Measurements from ENCODE around the gene MTUS2. TPM values are rescaled to one million over a fixed set of nuclear protein-coding genes. Genes with fewer than 3 reads are reported as not detected.

MTUS2 gene
- total RNA-seq, 1 donor from 2014 or later: 0.90 TPM

GRCh38 chr13:29260684-29261083 lies 440.5 kb downstream of the MTUS2 start:
- H3K4me1 Mint-ChIP-seq (ENCODE audit: unreplicated experiment): no peaks in the 10 kb centered on the region
- H3K9me3 Mint-ChIP-seq (ENCODE audit: unreplicated experiment): no peaks in the 10 kb centered on the region

GRCh38 chr13:29266261-29266660 lies 446.1 kb downstream of the MTUS2 start:
- no peak overlapping the region for H3K27ac Mint-ChIP-seq (ENCODE audit: unreplicated experiment)
- H3K4me3 Mint-ChIP-seq (ENCODE audit: unreplicated experiment): no peak overlapping the region
- H3K36me3 Mint-ChIP-seq (ENCODE audit: low read depth, unreplicated experiment): no peaks in the 10 kb centered on the region

More at GRCh38 chr13:29260684-29261083, 440.5 kb downstream of the MTUS2 start:
- no peak for TF ChIP-seq CTCF (IDR thresholded peaks at IDR 0.05; ENCODE audit: unreplicated experiment)
- Mint-ChIP-seq H3K36me3 (ENCODE audit: low read depth, unreplicated experiment) (no peaks in the 10 kb centered on the region), H3K27ac (ENCODE audit: unreplicated experiment) (no peak overlapping the region), H3K27me3 (ENCODE audit: unreplicated experiment) (peaks cover 2% of the 10 kb centered on the region), H3K4me3 (ENCODE audit: unreplicated experiment) (no peak overlapping the region)
- DNase-seq (ENCODE audit: low spot score): no peak

GRCh38 chr13:29266756-29267733 lies 446.9 kb downstream of the MTUS2 start:
- Mint-ChIP-seq H3K36me3 (ENCODE audit: low read depth, unreplicated experiment) (no peaks in the 10 kb centered on the region), H3K27ac (ENCODE audit: unreplicated experiment) (no peak overlapping the region), H3K9me3 (ENCODE audit: unreplicated experiment) (no peaks in the 10 kb centered on the region), H3K4me3 (ENCODE audit: unreplicated experiment) (no peak overlapping the region), H3K27me3 (ENCODE audit: unreplicated experiment) (peaks cover 2% of the 10 kb centered on the region), H3K4me1 (ENCODE audit: unreplicated experiment) (no peaks in the 10 kb centered on the region)
- TF ChIP-seq CTCF (IDR thresholded peaks at IDR 0.05; ENCODE audit: unreplicated experiment): no peak
- DNase-seq (ENCODE audit: low spot score): no peak

More at GRCh38 chr13:29266261-29266660, 446.1 kb downstream of the MTUS2 start:
- no peaks in the 10 kb centered on the region for H3K9me3 Mint-ChIP-seq (ENCODE audit: unreplicated experiment)
- no peak for DNase-seq (ENCODE audit: low spot score)
- peaks cover 2% of the 10 kb centered on the region for H3K27me3 Mint-ChIP-seq (ENCODE audit: unreplicated experiment)
- no peaks in the 10 kb centered on the region for H3K4me1 Mint-ChIP-seq (ENCODE audit: unreplicated experiment)
- no peak for TF ChIP-seq CTCF (IDR thresholded peaks at IDR 0.05; ENCODE audit: unreplicated experiment)

GRCh38 chr13:29270271-29270985 lies 450.3 kb downstream of the MTUS2 start:
- Mint-ChIP-seq H3K4me3 (ENCODE audit: unreplicated experiment) (no peak overlapping the region), H3K36me3 (ENCODE audit: low read depth, unreplicated experiment) (no peaks in the 10 kb centered on the region), H3K27me3 (ENCODE audit: unreplicated experiment) (no peaks in the 10 kb centered on the region), H3K27ac (ENCODE audit: unreplicated experiment) (no peak overlapping the region), H3K9me3 (ENCODE audit: unreplicated experiment) (no peaks in the 10 kb centered on the region), H3K4me1 (ENCODE audit: unreplicated experiment) (no peaks in the 10 kb centered on the region)
- no peak for TF ChIP-seq CTCF (IDR thresholded peaks at IDR 0.05; ENCODE audit: unreplicated experiment)
- no peak for DNase-seq (ENCODE audit: low spot score)
